HG03097 (cell line): ENCODE data around the gene KLF7.

Experiments used
- ATAC-seq: cut with Tn5 transposase; IDR thresholded peaks from one replicate; pipeline ENCODE4 v1.9.1; 2021; ENCODE audit not compliant: unreplicated experiment, low FRiP score

Gene KLF7

DNA sequence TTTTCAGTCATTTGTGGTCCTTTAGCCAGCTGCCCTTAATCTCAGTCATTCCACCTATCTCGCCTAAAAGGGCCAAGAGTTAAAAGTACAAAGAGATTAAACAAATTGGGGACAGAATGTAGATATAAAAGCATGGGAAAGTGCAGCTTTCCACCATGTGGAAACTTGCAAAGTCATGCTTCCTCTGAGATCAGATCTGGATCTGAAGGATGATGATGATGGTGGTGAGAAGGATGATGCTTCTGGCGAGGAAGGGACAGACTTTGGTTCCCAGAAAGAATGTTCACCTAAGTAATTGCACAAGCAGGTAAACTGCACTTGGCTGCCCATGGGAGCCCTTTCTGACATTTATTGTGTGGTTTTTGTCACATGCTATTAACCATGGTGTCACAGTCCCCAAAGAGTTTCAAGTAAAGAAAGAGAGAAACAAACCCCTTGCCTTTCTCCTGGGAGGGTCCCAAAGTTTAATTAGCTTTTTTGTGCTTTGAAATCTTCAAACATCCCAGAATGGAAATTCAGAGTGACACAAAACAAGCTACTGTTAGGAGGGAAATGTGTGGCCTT is 34.7 kb downstream of the KLF7 start:
- ATAC-seq: no peak

DNA sequence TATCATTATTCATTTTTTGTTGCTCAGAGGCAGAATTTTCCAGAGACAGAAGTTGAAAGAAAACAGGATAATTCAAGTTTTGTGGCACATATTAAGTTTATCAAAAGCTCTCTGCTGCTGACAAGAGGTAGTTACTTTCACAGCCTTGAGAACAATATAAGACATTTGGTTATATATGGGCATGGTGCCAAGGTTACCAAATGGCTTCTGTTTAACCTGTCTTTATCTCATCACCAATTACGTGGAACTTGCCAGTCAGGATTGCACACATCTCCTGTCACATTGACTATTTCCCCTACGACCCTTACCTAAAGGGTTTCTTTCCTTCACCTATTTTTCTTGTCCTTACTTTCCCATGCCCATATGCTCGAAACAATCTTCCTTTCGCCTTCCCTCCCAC is 35.9 kb downstream of the KLF7 start:
- ATAC-seq: no peak

DNA sequence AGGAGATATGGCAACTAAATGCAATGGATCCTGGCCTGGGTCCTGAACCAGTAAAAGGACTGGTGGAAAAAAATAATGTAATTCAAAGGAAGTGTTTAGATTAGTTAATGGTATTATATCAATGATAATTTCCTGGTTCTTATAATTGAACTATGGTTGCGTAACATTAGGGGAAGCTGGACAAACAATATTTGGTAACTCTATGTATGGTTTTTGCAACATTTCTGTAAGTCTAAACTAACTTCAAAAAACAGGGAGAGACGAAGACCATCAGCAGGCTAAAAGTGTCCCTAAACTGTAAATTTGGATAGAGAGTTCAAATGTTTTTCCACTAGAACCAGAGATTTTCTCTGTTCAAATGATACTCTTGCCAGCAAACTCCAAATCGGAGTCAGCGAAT is 36.9 kb downstream of the KLF7 start:
- no peak for ATAC-seq

DNA sequence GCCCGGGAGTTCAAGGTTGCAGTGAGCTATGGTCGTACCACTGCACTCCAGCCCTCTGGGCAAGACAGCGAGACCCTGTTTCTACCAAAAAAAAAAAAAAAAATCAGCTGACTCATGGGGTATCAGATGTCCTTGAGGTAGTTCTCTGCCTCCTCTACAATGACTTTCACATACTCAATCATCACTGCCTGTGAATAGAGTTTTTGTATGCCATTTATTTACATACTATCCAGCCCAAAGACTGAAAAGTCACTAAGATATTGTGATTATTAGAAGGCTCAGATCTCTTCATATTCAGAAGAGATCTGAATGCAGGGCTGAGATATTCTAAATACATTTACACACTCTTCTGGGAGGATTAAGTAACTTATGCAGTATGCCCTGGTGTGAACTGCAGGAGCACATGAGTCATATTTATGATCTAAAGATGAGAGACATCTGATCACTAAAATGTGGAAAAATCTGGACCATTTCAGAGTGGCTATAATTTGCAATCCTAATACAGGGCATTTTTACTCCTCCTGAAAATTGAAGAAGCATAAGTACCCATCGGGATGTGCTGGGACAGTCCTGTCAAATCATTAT is 38.9 kb downstream of the KLF7 start:
- ATAC-seq: no peak

DNA sequence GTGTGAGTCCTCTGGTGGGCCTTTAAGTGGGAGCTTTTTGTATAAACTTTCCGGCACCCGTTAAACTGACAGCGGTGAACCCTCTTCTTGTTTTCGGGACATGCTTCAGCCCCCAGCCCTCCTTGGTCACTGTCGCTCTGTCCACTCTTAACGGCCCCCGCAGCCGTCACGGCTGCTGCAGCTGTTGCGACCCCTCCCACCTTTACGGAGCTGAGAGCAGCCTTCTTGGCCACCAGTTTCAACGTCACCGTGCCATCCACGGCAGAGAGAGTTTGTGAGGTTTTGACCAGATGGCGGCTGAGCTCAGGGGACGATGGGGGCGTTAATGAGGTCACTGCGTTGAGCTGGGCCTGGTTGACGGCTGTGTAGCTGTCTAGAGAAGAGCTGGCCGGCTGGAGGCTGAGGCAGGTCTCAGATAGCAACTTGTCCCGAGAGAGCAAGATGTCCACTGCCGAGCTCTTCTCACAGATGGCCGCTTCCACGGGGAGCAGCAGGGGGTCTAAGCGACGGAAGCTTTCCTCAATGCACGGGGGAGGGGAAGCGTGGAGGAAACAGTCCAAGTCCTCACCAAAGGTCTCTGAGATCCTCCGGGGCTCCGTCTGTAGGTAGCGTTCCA is 41.9 kb downstream of the KLF7 start:
- no peak for ATAC-seq

DNA sequence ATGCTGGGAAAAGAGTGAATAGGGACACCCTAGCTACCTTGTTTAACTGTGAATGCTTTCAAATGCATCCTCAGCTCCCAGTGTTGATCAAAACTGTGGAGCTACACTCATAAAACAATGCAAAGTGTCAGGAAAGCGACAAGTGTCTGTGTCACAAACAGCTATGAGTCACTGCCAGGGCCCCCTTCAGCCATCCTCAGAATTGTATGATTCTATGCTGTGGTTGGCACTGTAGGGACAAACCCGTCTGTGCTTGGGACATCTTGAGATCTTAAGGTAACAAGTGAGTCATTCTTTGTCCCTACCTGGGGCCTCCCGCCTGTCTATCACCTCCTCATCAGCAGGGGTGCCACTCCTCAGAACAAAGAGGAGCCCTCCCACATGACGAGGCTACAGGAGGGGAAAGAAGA is 42.4 kb downstream of the KLF7 start:
- ATAC-seq: no peak

DNA sequence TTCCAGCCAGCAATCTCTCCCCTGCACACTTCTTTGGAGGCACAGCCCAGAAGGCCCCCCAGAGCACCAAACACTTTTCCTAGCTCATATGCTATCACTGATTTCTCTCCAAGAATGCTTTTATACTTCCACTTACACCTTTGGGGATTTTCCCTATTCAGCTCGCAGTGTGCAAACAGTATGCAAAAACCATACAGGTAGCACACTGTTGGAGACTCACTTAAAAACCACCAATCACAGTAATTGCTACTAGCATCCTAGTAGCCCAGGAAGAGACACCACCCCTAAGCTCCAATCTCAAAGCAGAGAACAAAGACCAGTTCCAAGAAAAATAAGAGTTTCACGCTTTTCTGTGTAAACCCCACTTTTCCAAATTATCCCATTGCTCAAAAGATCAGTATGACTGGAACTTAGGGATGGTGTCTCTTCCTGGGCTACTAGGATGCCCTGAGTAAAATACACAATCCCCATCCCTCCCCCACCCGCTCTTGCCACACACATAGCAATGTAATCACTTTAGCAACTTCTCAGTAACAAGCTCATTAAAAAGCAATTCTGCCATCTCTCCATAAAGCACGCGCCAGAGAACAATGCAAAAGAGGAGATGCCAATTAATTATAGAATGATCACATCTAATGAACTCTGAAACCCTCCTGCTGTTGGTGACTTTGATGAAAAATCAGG is 43.0 kb downstream of the KLF7 start:
- no peak for ATAC-seq

DNA sequence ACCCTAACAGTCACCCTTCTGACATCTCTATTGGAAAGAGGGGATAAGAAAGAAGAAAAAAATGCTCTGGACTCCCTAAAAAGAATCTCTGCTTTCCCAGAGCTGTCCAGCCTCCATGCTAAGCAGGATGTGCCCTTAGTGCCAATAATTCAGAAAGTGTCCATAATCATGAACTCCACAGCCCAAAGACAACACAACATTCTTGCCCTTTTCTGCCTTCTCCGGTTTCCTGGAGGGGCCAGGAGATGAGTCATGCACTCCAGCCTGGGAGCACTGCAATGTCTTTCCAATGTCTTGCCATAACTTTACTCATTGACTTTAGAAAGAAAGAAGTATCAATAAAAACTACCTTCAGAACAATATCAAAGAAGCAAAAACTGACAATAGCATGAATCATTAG is 44.0 kb downstream of the KLF7 start:
- no peak for ATAC-seq

DNA sequence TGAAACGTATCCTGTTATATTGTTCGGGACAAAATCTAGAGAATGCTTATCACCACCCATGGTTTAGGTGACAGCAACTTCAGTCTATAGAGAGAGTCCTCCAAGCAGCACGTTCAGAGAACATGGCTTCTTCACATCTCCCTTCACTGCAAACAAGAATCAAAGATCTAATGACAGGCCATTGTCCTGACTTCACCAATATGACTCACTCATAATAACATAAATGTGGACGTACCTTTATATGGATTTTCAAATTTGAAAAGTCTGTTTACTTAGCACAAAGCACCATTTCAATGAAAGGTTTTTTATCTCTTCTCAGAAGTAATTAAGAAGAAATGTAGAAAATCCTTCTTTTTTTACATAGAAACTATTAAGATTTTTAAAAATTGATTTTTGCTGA is 46.7 kb downstream of the KLF7 start:
- ATAC-seq: no peak

DNA sequence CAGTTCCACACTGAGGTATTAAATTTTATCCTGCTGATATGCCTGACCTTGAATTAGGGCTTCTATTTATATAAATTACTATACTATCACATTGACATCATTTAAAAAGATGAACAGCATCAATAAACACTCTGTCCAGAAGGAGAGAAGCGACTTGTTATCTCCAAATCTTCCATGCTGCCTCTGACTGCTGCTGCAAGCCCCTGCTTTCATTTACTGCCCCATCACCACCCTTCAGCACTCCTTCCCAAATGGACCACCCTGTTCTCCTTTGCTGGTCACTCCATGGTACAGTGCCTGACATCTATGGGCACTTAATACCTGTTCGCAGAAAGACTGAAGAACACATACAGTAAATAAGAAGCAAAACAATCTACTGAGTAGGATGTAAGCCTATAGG is 48.1 kb downstream of the KLF7 start:
- ATAC-seq: no peak

DNA sequence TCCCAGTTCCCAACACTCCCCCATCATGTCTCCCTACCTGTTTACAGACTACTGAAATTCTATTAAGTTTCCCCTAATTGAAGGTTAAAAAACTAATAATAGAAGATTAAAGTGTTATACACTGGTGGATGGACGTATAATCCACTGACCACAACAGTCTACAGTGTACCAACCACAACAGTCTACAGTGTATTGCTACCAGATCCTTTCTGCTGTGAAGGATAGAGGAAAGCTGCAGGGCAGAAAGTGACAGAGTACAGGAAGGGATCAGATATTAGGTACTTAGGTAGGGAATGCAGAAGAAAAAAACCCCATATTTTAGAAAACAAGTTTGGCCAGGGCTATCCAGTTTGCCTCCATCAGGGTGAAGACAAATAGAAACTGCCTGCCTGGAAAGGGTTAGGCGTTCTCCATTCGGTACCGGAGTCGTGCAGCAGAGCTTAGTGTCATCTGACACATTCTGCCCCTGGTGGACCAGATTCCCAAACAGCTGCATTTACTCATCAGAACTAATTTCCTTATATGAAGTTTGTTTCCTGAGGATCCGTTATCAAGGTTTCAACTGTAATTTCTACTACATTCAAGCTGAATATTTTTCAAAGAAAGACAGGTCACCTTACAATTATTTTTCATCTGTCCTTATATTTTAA is 49.9 kb downstream of the KLF7 start:
- no peak for ATAC-seq

DNA sequence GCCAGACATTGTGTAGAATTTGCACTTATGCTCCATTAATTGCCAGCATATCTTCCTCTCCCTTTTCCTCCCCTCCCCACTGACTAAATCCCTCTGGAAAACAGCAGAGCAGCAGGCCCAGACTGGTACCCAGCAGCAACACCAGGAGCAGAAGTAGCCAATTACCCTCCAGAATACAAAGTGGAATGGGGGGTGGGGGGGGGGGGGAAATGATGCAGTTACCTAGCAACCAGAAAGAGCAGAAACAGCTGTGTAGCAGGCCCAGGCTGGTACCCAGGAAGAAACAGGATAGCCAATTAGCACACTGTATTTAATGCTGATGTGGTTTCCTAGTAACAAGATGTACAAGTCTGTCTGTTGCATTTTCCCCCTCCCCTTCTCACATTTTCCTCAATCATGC is 52.3 kb downstream of the KLF7 start:
- no peak for ATAC-seq

DNA sequence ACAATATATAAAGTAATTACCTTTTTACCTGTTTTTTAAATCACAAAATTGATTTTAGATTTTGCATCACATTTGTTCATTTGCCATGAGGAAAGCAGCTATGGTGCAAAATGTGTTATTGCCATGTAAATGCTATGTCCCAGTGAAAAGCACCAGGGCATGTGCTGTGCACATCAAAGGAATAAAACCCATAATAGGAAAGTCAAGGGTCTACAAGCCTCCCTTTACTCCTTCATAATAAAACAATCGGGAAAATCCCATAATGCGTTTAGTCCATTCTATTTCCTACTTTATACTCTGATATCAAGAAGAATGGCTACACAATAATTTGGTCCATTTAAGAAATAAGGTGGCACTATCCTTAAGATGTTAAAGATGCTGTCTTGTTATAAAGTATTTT is 53.0 kb downstream of the KLF7 start:
- no peak for ATAC-seq

DNA sequence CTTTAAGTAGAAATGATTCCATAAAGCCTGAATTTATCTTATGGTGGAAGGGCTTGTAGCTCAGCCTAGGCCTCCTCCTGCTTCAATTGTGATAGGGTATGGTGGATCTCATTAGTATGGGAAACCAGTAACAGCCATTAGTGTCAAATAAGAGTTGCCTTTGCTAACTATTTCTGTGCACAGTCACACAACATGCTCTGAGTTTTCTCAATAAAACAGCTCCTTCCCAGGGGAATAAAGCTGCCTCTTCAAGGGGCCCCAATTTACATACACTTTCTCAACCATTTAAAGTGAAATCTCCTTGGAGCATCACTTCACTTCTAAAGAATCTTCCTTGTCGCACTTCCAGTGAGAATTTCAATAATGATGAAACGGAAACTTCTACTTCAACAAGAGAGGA is 53.4 kb downstream of the KLF7 start:
- no peak for ATAC-seq

DNA sequence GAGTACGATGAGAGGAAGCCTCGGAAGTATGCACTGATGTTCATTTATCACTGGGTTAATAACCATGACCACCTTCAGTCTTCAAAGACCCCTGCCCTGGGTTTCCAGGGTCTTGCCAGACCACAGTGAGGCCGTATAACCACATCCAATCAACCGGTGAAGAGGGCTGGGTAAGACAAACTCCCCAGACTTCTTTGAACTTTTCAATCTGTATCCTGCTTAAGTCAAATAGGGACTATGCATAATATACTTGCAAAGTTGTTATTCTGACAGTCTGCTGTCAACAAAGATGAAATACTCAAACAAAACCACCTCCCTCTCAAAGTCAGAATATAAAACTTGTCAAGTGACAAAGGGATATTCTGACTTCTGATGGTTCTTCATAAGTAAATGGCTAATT is 54.0 kb downstream of the KLF7 start:
- ATAC-seq: no peak

DNA sequence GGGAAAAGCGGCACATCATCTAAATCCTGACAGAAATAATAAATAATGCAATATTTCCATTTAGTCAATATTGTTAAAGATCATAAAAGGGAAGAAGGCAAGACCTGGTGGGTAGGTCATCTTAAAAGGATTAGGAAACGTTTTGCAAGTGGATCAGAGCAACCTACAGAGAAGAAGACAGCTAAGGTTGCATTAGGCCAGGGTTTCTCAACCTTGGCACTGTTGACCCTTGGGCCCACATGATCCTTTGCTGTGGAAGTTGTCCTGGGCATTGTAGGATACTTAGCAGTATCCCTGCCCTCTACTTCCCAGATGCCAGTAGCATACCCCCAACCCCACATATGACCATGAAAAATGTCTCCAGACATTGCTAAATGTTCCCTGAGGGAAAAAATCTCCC is 55.0 kb downstream of the KLF7 start:
- ATAC-seq: no peak

DNA sequence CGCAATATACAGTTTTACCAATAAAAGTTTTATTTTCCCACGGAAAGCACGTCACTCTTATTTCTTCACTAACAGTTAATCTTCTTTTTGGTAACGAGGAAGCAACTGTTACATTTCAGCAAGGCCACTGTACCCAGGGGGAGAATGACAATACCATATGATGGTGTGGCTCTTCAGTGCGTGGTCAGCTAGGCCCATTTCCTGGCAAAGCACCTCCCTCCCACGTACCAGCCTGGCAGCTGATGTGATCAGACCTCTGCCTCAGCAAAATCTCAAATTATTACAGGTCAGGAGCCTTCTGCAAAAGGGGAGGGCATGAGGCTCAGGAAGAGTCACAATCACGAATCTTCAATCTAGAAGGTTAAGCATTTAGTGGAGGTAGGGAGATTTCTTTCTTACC is 55.4 kb downstream of the KLF7 start:
- no peak for ATAC-seq

DNA sequence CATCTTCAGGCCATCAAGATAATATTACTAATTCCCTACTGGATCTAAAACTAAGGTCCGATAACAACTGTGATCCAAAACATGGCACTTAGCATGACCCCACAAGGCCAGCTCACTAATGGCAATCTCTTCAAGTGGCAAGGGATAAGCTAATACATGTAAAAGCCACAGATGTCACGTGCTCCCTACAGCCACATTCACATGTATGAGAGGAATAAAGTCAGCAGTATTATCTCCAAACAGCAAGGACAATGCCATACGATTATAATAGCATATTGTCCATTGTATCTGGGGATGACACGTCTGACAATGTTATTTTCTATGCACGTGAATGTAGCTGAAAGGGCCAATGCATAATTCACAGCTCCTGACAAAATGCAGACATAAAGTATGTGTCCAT is 56.0 kb downstream of the KLF7 start:
- no peak for ATAC-seq

DNA sequence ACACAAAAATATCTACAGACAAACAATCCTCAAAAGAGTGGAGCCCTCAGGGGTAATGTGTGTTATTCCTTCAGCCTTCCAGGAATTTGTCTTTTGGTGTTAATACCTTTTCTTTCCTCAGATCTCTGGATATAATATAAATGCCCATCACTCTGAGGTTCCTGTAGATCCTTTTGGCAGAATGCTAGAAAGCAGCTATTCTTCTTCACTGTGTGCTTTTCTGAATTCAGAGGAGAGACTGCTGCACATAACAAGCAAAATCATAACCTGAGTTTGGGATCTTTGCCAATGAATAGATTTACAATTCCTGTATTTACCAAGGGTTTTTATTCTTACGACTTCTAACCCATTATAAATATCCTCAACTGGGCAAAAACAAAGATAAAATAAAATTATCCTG is 57.3 kb downstream of the KLF7 start:
- ATAC-seq: no peak

DNA sequence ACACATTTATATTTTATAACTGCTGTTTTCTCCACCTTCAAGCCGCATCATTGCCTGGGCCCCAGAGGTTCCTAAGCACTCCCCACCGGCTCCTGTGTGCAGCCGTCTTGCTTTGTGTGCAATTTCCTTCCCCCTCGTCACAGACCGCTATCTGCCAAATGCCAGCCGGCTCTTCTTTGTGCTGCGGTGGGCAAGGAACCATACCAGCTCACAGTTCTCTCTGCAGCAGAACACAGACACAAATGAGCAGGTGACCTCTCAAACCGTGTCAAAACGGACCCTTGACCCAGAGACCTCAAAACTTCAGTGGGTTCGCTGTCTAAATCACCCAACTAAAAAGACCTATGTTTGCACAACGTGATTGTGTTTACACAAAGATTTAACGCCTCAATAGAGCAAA is 58.2 kb downstream of the KLF7 start:
- ATAC-seq: no peak

DNA sequence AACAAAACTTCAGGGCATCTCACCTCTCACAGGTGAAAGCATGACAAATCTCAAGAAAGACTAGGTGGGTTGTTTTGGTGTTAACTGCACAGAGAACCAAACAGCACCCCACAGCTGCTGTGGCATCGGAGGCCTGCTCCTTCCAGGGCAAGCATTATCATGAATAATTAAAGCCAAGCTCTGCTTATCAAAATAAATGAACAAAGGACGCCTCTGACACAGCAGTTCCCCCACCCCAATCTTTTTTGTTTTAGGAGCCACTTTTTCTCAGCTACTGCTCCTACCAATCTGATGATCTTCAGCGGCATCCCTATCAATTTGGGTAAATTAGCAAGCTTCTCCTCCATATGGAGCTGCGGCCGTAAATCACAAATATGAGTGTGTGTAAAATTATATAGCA is 58.6 kb downstream of the KLF7 start:
- ATAC-seq: no peak

DNA sequence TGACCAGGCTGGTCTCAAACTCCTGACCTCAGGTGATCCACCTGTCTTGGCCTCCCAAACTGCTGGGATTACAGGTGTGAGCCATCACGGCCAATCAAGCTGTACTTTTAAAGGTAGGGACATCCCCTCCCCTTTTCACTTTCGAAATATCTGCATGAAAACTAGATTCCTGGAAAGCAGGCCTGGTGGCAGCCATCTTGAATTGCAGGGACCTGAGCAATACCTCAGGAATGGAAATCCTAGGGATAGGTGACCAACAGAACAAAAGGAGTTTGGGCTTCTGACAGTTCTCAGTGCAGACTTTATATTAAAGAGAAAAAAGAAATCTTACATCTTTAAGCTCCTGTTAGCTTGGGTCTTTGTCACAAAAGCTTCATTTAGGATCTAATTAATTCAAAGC is 62.6 kb downstream of the KLF7 start:
- ATAC-seq: no peak
